Astrocyte (in vitro differentiated cells and primary cell): ENCODE results near the gene NT5E.

Experiments
- EZH2 ChIP-seq: IDR thresholded peaks from 2 replicates; pipeline ENCODE4 v1.6.1; 2012; ENCODE audit warnings: mild to moderate bottlenecking, low read length, inconsistent platforms; ENCODE audit not compliant: insufficient read depth
- TF ChIP-seq, protein P1 (sequence below): IDR thresholded peaks from 2 replicates; pipeline ENCODE4 v1.5.1; 2011; ENCODE audit warnings: low read depth, mild to moderate bottlenecking, inconsistent platforms, low read length, moderate library complexity; ENCODE audit not compliant: insufficient read depth

DNA sequence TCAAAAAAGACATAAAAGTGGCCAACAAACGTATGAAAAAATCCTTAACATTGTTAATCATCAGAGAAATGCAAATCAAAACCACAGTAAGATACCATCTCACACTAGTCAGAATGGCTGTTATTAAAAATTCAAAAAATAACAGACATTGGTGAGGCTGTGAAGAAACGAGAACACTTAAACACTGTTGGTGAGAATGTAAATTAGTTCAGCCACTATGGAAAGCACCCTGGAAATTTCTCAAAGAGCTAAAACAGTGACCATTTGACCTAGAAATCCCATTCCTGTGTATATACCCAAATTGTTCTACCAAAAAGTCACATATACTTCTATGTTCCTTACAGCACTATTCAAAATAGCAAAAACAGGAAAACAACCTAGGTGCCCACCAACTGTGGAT, 24.9 kb upstream of the NT5E start:
- TF ChIP-seq, protein P1, sequence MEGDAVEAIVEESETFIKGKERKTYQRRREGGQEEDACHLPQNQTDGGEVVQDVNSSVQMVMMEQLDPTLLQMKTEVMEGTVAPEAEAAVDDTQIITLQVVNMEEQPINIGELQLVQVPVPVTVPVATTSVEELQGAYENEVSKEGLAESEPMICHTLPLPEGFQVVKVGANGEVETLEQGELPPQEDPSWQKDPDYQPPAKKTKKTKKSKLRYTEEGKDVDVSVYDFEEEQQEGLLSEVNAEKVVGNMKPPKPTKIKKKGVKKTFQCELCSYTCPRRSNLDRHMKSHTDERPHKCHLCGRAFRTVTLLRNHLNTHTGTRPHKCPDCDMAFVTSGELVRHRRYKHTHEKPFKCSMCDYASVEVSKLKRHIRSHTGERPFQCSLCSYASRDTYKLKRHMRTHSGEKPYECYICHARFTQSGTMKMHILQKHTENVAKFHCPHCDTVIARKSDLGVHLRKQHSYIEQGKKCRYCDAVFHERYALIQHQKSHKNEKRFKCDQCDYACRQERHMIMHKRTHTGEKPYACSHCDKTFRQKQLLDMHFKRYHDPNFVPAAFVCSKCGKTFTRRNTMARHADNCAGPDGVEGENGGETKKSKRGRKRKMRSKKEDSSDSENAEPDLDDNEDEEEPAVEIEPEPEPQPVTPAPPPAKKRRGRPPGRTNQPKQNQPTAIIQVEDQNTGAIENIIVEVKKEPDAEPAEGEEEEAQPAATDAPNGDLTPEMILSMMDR: no peak
- no peak for TF ChIP-seq EZH2
